ENCODE results near the gene ADCY7.

Gene ADCY7

GRCh38 chr16:50269061-50269705, 2.8 kb downstream of the ADCY7 start:
- no peak for DNase-seq

GRCh38 chr16:50269769-50270509, 3.6 kb downstream of the ADCY7 start:
- no peak for DNase-seq

GRCh38 chr16:50270510-50271147, 4.3 kb downstream of the ADCY7 start:
- no peak for DNase-seq

GRCh38 chr16:50271148-50272041, 5.0 kb downstream of the ADCY7 start:
- DNase-seq: no peak

- DNase-seq: no peak
Measured at GRCh38 chr16:50272111-50272571, 5.8 kb downstream of the ADCY7 start.

- no peak for DNase-seq
Measured at GRCh38 chr16:50272687-50273381, 6.5 kb downstream of the ADCY7 start.

GRCh38 chr16:50273382-50273690, 7.0 kb downstream of the ADCY7 start:
- no peak for DNase-seq

GRCh38 chr16:50273888-50274325, 7.6 kb downstream of the ADCY7 start:
- no peak for DNase-seq

GRCh38 chr16:50274326-50275097, 8.2 kb downstream of the ADCY7 start:
- DNase-seq: no peak

GRCh38 chr16:50275098-50275415, 8.7 kb downstream of the ADCY7 start:
- DNase-seq: no peak

GRCh38 chr16:50275428-50276325, 9.3 kb downstream of the ADCY7 start:
- DNase-seq: no peak

GRCh38 chr16:50276326-50276640, 9.9 kb downstream of the ADCY7 start:
- no peak for DNase-seq

- no peak for DNase-seq
Measured at GRCh38 chr16:50276801-50277555, 10.6 kb downstream of the ADCY7 start.

- DNase-seq: no peak
Measured at GRCh38 chr16:50278251-50278650, 11.9 kb downstream of the ADCY7 start.

GRCh38 chr16:50279504-50279865, 13.1 kb downstream of the ADCY7 start:
- no peak for DNase-seq

GRCh38 chr16:50280932-50281331, 14.6 kb downstream of the ADCY7 start:
- no peak for DNase-seq

- no peak for DNase-seq
Measured at GRCh38 chr16:50281391-50282009, 15.1 kb downstream of the ADCY7 start.

GRCh38 chr16:50282010-50282538, 15.7 kb downstream of the ADCY7 start:
- no peak for DNase-seq

GRCh38 chr16:50282955-50283631, 16.7 kb downstream of the ADCY7 start:
- no peak for DNase-seq

Data from NCI-H1417 treated with DMSO at 0.1 percent for 48 hours (cell line).